IMR-90 (cell line): ENCODE measurements around the gene RFX2. TPM values are rescaled to one million over a fixed set of nuclear protein-coding genes. Genes with fewer than 3 reads are reported as not detected.

ENCODE experiments used
- ATAC-seq: fragments of 200-7000 bp; cut with Tn5 transposase; 2 replicates; pipeline ENCODE4 v1.9.1; 2020; ENCODE audit warnings: low read depth, mild to moderate bottlenecking, moderate library complexity
- BruUV-seq: library from RNA; stranded (reverse); fragments of 400-500 nt; replicated peaks from 2 replicates; lab custom pipeline; 2021; lab: Mats Ljungman, UMichigan
- CTCF ChIA-PET: fragments of 300-600 bp; formaldehyde crosslinking; extraction: SDS; loops from one replicate; lab custom pipeline; 2021; ENCODE audit warnings: antibody characterized with exemption; lab: Yijun Ruan, JAX
- POLR2A ChIA-PET: fragments of 300-600 bp; sonication (Branson Sonifier 250); formaldehyde crosslinking; loops from one replicate; lab custom pipeline; 2022; ENCODE audit warnings: antibody characterized with exemption; ENCODE audit not compliant: unreplicated experiment; lab: Charles Lee
- DNase-seq: peaks from one replicate; pipeline ENCODE4 v3.0.0; 2013
- H2AFZ ChIP-seq: replicated peaks from 2 replicates; pipeline ENCODE3; 2013; ENCODE audit warnings: low read length, mild to moderate bottlenecking; ENCODE audit not compliant: poor library complexity
- H2AK5ac ChIP-seq: 2 replicates; pipeline ENCODE4 v1.6.1; 2013; ENCODE audit warnings: low read depth, low read length, inconsistent platforms
- H2AK9ac ChIP-seq: replicated peaks from 2 replicates; pipeline ENCODE3; 2013; ENCODE audit warnings: mild to moderate bottlenecking, low read depth, low read length, moderate library complexity; ENCODE audit not compliant: poor library complexity
- H2BK120ac ChIP-seq: 2 replicates; pipeline ENCODE4 v1.6.1; 2013; ENCODE audit warnings: low read depth, low read length, inconsistent platforms
- H2BK15ac ChIP-seq: 3 replicates; pipeline ENCODE4 v1.6.1; 2013; ENCODE audit warnings: low read depth, low read length, inconsistent platforms
- H2BK20ac ChIP-seq: 2 replicates; pipeline ENCODE4 v1.6.1; 2013; ENCODE audit warnings: low read depth, mild to moderate bottlenecking, inconsistent platforms, low read length, moderate library complexity
- H2BK5ac ChIP-seq: 2 replicates; pipeline ENCODE4 v1.6.1; 2013; ENCODE audit warnings: mild to moderate bottlenecking, low read depth, low read length, inconsistent platforms; ENCODE audit not compliant: poor library complexity, severe bottlenecking
- H3K14ac ChIP-seq: replicated peaks from 2 replicates; pipeline ENCODE4 v1.6.1; 2013; ENCODE audit warnings: low read depth, low read length, inconsistent platforms
- H3K18ac ChIP-seq: 2 replicates; pipeline ENCODE4 v1.6.1; 2013; ENCODE audit warnings: low read depth, low read length, control low read depth
- H3K23ac ChIP-seq: 2 replicates; pipeline ENCODE4 v1.6.1; 2013; ENCODE audit warnings: low read depth, low read length, inconsistent platforms
- H3K27ac ChIP-seq: 2 replicates; pipeline ENCODE4 v1.5.1; 2013; ENCODE audit warnings: mild to moderate bottlenecking, control low read depth, low read length; ENCODE audit not compliant: insufficient read depth
- H3K27me3 ChIP-seq: 2 replicates; pipeline ENCODE4 v1.6.1; 2013; ENCODE audit warnings: low read length; ENCODE audit not compliant: control insufficient read depth, insufficient read depth
- H3K36me3 ChIP-seq: 2 replicates; pipeline ENCODE4 v1.6.1; 2013; ENCODE audit warnings: low read length, mixed read lengths; ENCODE audit not compliant: control insufficient read depth, insufficient read depth
- H3K4ac ChIP-seq: 2 replicates; pipeline ENCODE4 v1.6.1; 2013; ENCODE audit warnings: low read depth, low read length, inconsistent platforms
- H3K4me1 ChIP-seq: 2 replicates; pipeline ENCODE4 v1.6.1; 2013; ENCODE audit warnings: low read length, mixed read lengths; ENCODE audit not compliant: control insufficient read depth, insufficient read depth
- H3K4me2 ChIP-seq: 2 replicates; pipeline ENCODE4 v1.6.1; 2013; ENCODE audit warnings: low read depth, mild to moderate bottlenecking, control low read depth, low read length, moderate library complexity
- H3K4me3 ChIP-seq: 2 replicates; pipeline ENCODE4 v1.5.1; 2013; ENCODE audit warnings: low read depth, mild to moderate bottlenecking, control low read depth, low read length, moderate library complexity; ENCODE audit not compliant: insufficient read depth
- H3K56ac ChIP-seq: 2 replicates; pipeline ENCODE4 v1.6.1; 2013; ENCODE audit warnings: low read length, inconsistent platforms; ENCODE audit not compliant: insufficient read depth; ENCODE audit errors: extremely low read depth
- H3K79me1 ChIP-seq, 2 experiments: 2 replicates each; pipeline ENCODE4 v1.6.1; 2013; ENCODE audit warnings: low read length in 2 of 2, inconsistent platforms in 1 of 2, low read depth in 1 of 2
- H3K9ac ChIP-seq: 2 replicates; pipeline ENCODE4 v1.6.1; 2013; ENCODE audit warnings: low read depth, low read length, control low read depth
- H3K9me1 ChIP-seq: 2 replicates; pipeline ENCODE4 v1.6.1; 2013; ENCODE audit warnings: low read length, inconsistent platforms; ENCODE audit not compliant: insufficient read depth
- H3K9me3 ChIP-seq: 2 replicates; pipeline ENCODE4 v1.6.1; 2013; ENCODE audit warnings: low read length; ENCODE audit not compliant: control insufficient read depth, insufficient read depth
- H4K20me1 ChIP-seq: 2 replicates; pipeline ENCODE4 v1.6.1; 2013; ENCODE audit warnings: low read length, inconsistent platforms; ENCODE audit not compliant: insufficient read depth
- H4K5ac ChIP-seq: 2 replicates; pipeline ENCODE4 v1.6.1; 2013; ENCODE audit warnings: mild to moderate bottlenecking, low read depth, low read length, control low read depth
- H4K8ac ChIP-seq, 2 experiments: 2 replicates each; pipeline ENCODE4 v1.6.1; 2013; ENCODE audit warnings: low read depth in 2 of 2, low read length in 2 of 2, control low read depth in 1 of 2, inconsistent platforms in 1 of 2
- H4K91ac ChIP-seq: 2 replicates; pipeline ENCODE4 v1.6.1; 2013; ENCODE audit warnings: low read depth, low read length, inconsistent platforms; ENCODE audit not compliant: insufficient read depth
- BHLHE40 ChIP-seq: fragments of 150-350 bp; IDR thresholded peaks from 2 replicates; pipeline ENCODE4 v1.6.1; 2016; ENCODE audit warnings: mild to moderate bottlenecking, low read depth, low read length
- CHD1 ChIP-seq: IDR thresholded peaks from 2 replicates; pipeline ENCODE4 v1.6.1; 2012; ENCODE audit warnings: low read depth, low read length, improper control_type of control experiment
- CTCF ChIP-seq: conservative IDR thresholded peaks from 2 replicates; pipeline ENCODE4 v1.5.1; 2012; ENCODE audit warnings: mild to moderate bottlenecking, low read depth, low read length, improper control_type of control experiment
- MAFK ChIP-seq: IDR thresholded peaks from 2 replicates; pipeline ENCODE4 v1.6.1; 2012; ENCODE audit warnings: low read depth, low read length, improper control_type of control experiment
- MAZ ChIP-seq: IDR thresholded peaks from 2 replicates; pipeline ENCODE4 v1.6.1; 2012; ENCODE audit warnings: low read depth, mild to moderate bottlenecking, low read length, improper control_type of control experiment, moderate library complexity, borderline replicate concordance
- MXI1 ChIP-seq: IDR thresholded peaks from 2 replicates; pipeline ENCODE4 v1.6.1; 2012; ENCODE audit warnings: low read depth, mild to moderate bottlenecking, low read length, moderate library complexity, borderline replicate concordance
- NFE2L2 ChIP-seq: fragments of 150-350 bp; IDR thresholded peaks from 2 replicates; pipeline ENCODE4 v1.6.1; 2016; ENCODE audit warnings: low read depth, mild to moderate bottlenecking, low read length
- POLR2A ChIP-seq: IDR thresholded peaks from 2 replicates; pipeline ENCODE4 v1.6.1; 2012; ENCODE audit warnings: mild to moderate bottlenecking, low read depth, low read length
- RCOR1 ChIP-seq: IDR thresholded peaks from 2 replicates; pipeline ENCODE4 v1.6.1; 2012; ENCODE audit warnings: mild to moderate bottlenecking, low read length, improper control_type of control experiment; ENCODE audit not compliant: insufficient replicate concordance
- RFX5 ChIP-seq: IDR thresholded peaks from 2 replicates; pipeline ENCODE4 v1.8.0; 2012; ENCODE audit warnings: low read depth, mild to moderate bottlenecking, low read length, moderate library complexity
- SMC3 ChIP-seq: fragments of 150-350 bp; IDR thresholded peaks from 2 replicates; pipeline ENCODE4 v1.6.1; 2016; ENCODE audit warnings: low read depth, mild to moderate bottlenecking, antibody characterized with exemption, low read length, moderate library complexity
- USF2 ChIP-seq: fragments of 150-350 bp; IDR thresholded peaks from 2 replicates; pipeline ENCODE4 v1.6.1; 2017; ENCODE audit warnings: mild to moderate bottlenecking, antibody characterized with exemption, low read length, low read depth
- whole genome bisulfite sequencing, 2 experiments: methylation state at CpG; one replicate each; pipeline versions ENCODE4 v1.1.5 to v1.1.7; 2013; ENCODE audit warnings: missing lambda C conversion rate in 2 of 2; ENCODE audit not compliant: insufficient read length in 1 of 2; ENCODE audit errors: extremely low coverage in 2 of 2; 5-methylcytosine and 5-hydroxymethylcytosine counted together
- dilution Hi-C: fragments of 300-500 bp; cut with HindIII; formaldehyde crosslinking; loops from one replicate; pipeline ENCODE4 v1.14.3; 2018; ENCODE audit warnings: low sequenced_read_pairs; ENCODE audit not compliant: unreplicated experiment
- in situ Hi-C: fragments of 300-500 bp; cut with MboI; formaldehyde crosslinking; loops from 3 replicates; pipeline ENCODE4 v1.14.3; 2019; ENCODE audit warnings: low sequenced_read_pairs, inconsistent platforms, mixed read lengths
- intact Hi-C: fragments of 100-400 bp; cut with micrococcal nuclease; formaldehyde crosslinking; loops from 2 replicates; pipeline ENCODE4 v1.10.0; 2022
- polyA plus RNA-seq, 3 experiments: library from polyadenylated mRNA; depleted of rRNA; stranded (reverse); fragments of >200 nt; gene quantifications; 2 replicates each; pipeline ENCODE4 v1.2.3, GENCODE V29; 2012; ENCODE audit warnings: low replicate concordance in 1 of 3
- total RNA-seq: library from RNA; depleted of rRNA; stranded (reverse); fragments of >200 nt; gene quantifications from 2 replicates; pipeline ENCODE4 v1.2.3, GENCODE V29; 2012

RFX2 gene
- total and polyA plus RNA-seq, 2 of the 4 experiments (the other 2 are of a cell fraction): 2.2 to 4.9 TPM

- Histone ChIP-seq H2AK9ac (no peak overlapping the region), H3K79me1 (no peaks in the 10 kb centered on the region), H2BK15ac (no peak overlapping the region), H3K9me3 (no peaks in the 10 kb centered on the region; the same call in 1 of the 2 replicates), H4K5ac (peak overlapping the region; percentile 40; the same call in 1 of the 2 replicates), H4K91ac (no peak overlapping the region), H3K18ac (no peak overlapping the region), H2AK5ac (no peak overlapping the region), H4K8ac (no peak overlapping the region), H2BK5ac (no peak overlapping the region), H3K14ac (no peak overlapping the region), H3K4me1 (peaks cover 3% of the 10 kb centered on the region; the same call in 1 of the 2 replicates), H2AFZ (peak overlapping the region; percentile 58), H3K4ac (no peak overlapping the region), H3K23ac (no peak overlapping the region), H3K9ac (no peak overlapping the region), H2BK20ac (no peak overlapping the region), H3K4me3 (no peak overlapping the region), H4K20me1 (no peaks in the 10 kb centered on the region), H3K27ac (no peak overlapping the region), H2BK120ac (no peak overlapping the region), H3K56ac (no peak overlapping the region), H3K36me3 (no peaks in the 10 kb centered on the region), H3K9me1 (0 out of 2 replicates have a peak, but pooled peaks cover 3% of the 10 kb centered on the region), H3K27me3 (0 out of 2 replicates have a peak, but pooled peaks cover 2% of the 10 kb centered on the region), H3K4me2 (no peak overlapping the region)
- no peak for DNase-seq
- WGBS, 2 experiments: 33% methylated on average over 2 of the region's 7 CpGs; no CpG with 5 or more reads in 1 of the 2 experiments
- BruUV-seq: no TSS peak
- CTCF ChIA-PET: no interaction called here
- intact Hi-C loops (no loop called here), in situ Hi-C loops (loop anchor here (25.0 kb wide), 1 partner anchor 724 kb away; no protein-coding TSS in a partner anchor), dilution Hi-C loops (no loop called here)
- peak; percentile 46; the same call in 1 of the 2 replicates for ATAC-seq
- TF ChIP-seq RFX5 (no peak), NFE2L2 (no peak), POLR2A (no peak), CHD1 (no peak), MAZ (no peak), MXI1 (no peak), BHLHE40 (peak; percentile 35; the same call in 1 of the 2 replicates), SMC3 (no peak), USF2 (peak; percentile 12; the same call in 1 of the 2 replicates), MAFK (no peak), RCOR1 (no peak), CTCF (no peak)
- POLR2A ChIA-PET: no interaction called here
Observed at GRCh38 chr19:6138066-6138465, 27.8 kb upstream of the RFX2 start.
